KOPT-K1 (cell line): ENCODE data around the gene MED13L.
"Not testable (repeated sequence)": the region's sequence is repeated elsewhere in the genome, so short reads cannot be mapped to it uniquely, and the experiment has no call there.

Experiments
- H3K27ac ChIP-seq: fragments of 200-600 bp; sonication (generic); 2 replicates; pipeline ENCODE4 v1.5.1; 2016; ENCODE audit warnings: antibody characterized with exemption, mild to moderate bottlenecking, low read depth, low read length; ENCODE audit not compliant: poor library complexity, severe bottlenecking
- H3K36me3 ChIP-seq: fragments of 200-600 bp; sonication (generic); 2 replicates; pipeline ENCODE4 v1.5.1; 2017; ENCODE audit warnings: antibody characterized with exemption, mild to moderate bottlenecking, low read length, moderate library complexity; ENCODE audit not compliant: insufficient read depth
- H3K9me3 ChIP-seq: fragments of 200-600 bp; sonication (generic); 2 replicates; pipeline ENCODE4 v1.5.1; 2017; ENCODE audit warnings: antibody characterized with exemption, low read length, mild to moderate bottlenecking; ENCODE audit not compliant: insufficient read depth, poor library complexity, severe bottlenecking

Gene MED13L

GRCh38 chr12:116248930-116249329, 28.6 kb downstream of the MED13L start:
- peaks cover 34% of the 10 kb centered on the region for H3K9me3 ChIP-seq
- H3K27ac ChIP-seq = peak overlapping the region; percentile 3
- no peaks in the 10 kb centered on the region for H3K36me3 ChIP-seq

- Histone ChIP-seq H3K9me3 (peaks cover 34% of the 10 kb centered on the region), H3K27ac (peak overlapping the region; percentile 3), H3K36me3 (no peaks in the 10 kb centered on the region)
These were observed 29.1 kb downstream of the MED13L start for GRCh38 chr12:116248433-116248832.

GRCh38 chr12:116247377-116247776, 30.1 kb downstream of the MED13L start:
- Histone ChIP-seq H3K27ac (no peak overlapping the region), H3K9me3 (peaks cover 25% of the 10 kb centered on the region), H3K36me3 (no peaks in the 10 kb centered on the region)

GRCh38 chr12:116246490-116247179, 30.9 kb downstream of the MED13L start:
- no peaks in the 10 kb centered on the region for H3K36me3 ChIP-seq
- H3K27ac ChIP-seq = no peak overlapping the region
- H3K9me3 ChIP-seq = peaks cover 18% of the 10 kb centered on the region

GRCh38 chr12:116245189-116245588, 32.3 kb downstream of the MED13L start:
- Histone ChIP-seq H3K9me3 (peaks cover 6% of the 10 kb centered on the region), H3K27ac (no peak overlapping the region)

GRCh38 chr12:116244474-116245090, 32.9 kb downstream of the MED13L start:
- Histone ChIP-seq H3K27ac (no peak overlapping the region), H3K9me3 (peaks cover under 1% of the 10 kb centered on the region)

More at GRCh38 chr12:116245189-116245588, 32.3 kb downstream of the MED13L start:
- no peaks in the 10 kb centered on the region for H3K36me3 ChIP-seq

GRCh38 chr12:116244001-116244400, 33.5 kb downstream of the MED13L start:
- Histone ChIP-seq H3K27ac (no peak overlapping the region), H3K36me3 (no peaks in the 10 kb centered on the region), H3K9me3 (no peaks in the 10 kb centered on the region)

More at GRCh38 chr12:116244474-116245090, 32.9 kb downstream of the MED13L start:
- H3K36me3 ChIP-seq = no peaks in the 10 kb centered on the region

- no peaks in the 10 kb centered on the region for H3K36me3 ChIP-seq
- H3K27ac ChIP-seq = no peak overlapping the region
- no peaks in the 10 kb centered on the region for H3K9me3 ChIP-seq
These were observed 34.8 kb downstream of the MED13L start for GRCh38 chr12:116242740-116243139.

- no peak overlapping the region for H3K27ac ChIP-seq
- no peaks in the 10 kb centered on the region for H3K36me3 ChIP-seq
These were observed 36.2 kb downstream of the MED13L start for GRCh38 chr12:116241157-116241759.

GRCh38 chr12:116238570-116239119, 38.8 kb downstream of the MED13L start:
- not testable (repeated sequence) for H3K36me3 ChIP-seq, H3K9me3 ChIP-seq, H3K27ac ChIP-seq

More at GRCh38 chr12:116241157-116241759, 36.2 kb downstream of the MED13L start:
- no peaks in the 10 kb centered on the region for H3K9me3 ChIP-seq

GRCh38 chr12:116238149-116238548, 39.3 kb downstream of the MED13L start:
- Histone ChIP-seq H3K9me3 (no peaks in the 10 kb centered on the region), H3K27ac (no peak overlapping the region), H3K36me3 (peaks cover 6% of the 10 kb centered on the region; the same call in 1 of the 2 replicates)

GRCh38 chr12:116236976-116237375, 40.5 kb downstream of the MED13L start:
- Histone ChIP-seq H3K27ac (peak overlapping the region; percentile 55), H3K36me3 (peaks cover 6% of the 10 kb centered on the region; the same call in 1 of the 2 replicates), H3K9me3 (no peaks in the 10 kb centered on the region)

GRCh38 chr12:116236148-116236731, 41.3 kb downstream of the MED13L start:
- no peaks in the 10 kb centered on the region for H3K9me3 ChIP-seq
- peaks cover 7% of the 10 kb centered on the region; the same call in 1 of the 2 replicates for H3K36me3 ChIP-seq
- peak overlapping the region; percentile 55 for H3K27ac ChIP-seq

- peaks cover 23% of the 10 kb centered on the region for H3K36me3 ChIP-seq
- H3K9me3 ChIP-seq = not testable (repeated sequence)
These were observed 43.3 kb downstream of the MED13L start for GRCh38 chr12:116234148-116234547.

GRCh38 chr12:116233669-116234068, 43.8 kb downstream of the MED13L start:
- Histone ChIP-seq H3K27ac (no peak overlapping the region), H3K36me3 (peaks cover 23% of the 10 kb centered on the region), H3K9me3 (no peaks in the 10 kb centered on the region)

More at GRCh38 chr12:116234148-116234547, 43.3 kb downstream of the MED13L start:
- H3K27ac ChIP-seq = not testable (repeated sequence)
